SK-N-SH treated with all-trans-retinoic acid at 6 μM for 48 hours (cell line): ENCODE results near the gene GTF2A1.
"Not testable (repeated sequence)": the region's sequence is repeated elsewhere in the genome, so short reads cannot be mapped to it uniquely, and the experiment has no call there.

Experiments used
- ATAC-seq: fragments of 200-7000 bp; cut with Tn5 transposase; 3 replicates; pipeline ENCODE4 v1.9.1; 2020; ENCODE audit warnings: mild to moderate bottlenecking, moderate library complexity
- ARNTL ChIP-seq: fragments of 450-650 bp; formaldehyde crosslinking; IDR thresholded peaks from 2 replicates; pipeline ENCODE4 v1.5.0; 2020; ENCODE audit warnings: low read depth, mild to moderate bottlenecking, moderate library complexity, borderline replicate concordance
- BACH2 ChIP-seq: fragments of 250-450 bp; sonication (Bioruptor Pico); IDR thresholded peaks from 2 replicates; pipeline ENCODE4 v1.9.0; 2021; ENCODE audit warnings: mild to moderate bottlenecking, borderline replicate concordance
- CREB5 ChIP-seq: fragments of 250-450 bp; sonication (Bioruptor Pico); IDR thresholded peaks from 2 replicates; pipeline ENCODE4 v1.5.1; 2020; ENCODE audit warnings: low read depth, mild to moderate bottlenecking, moderate library complexity
- CSDC2 ChIP-seq: fragments of 250-450 bp; sonication (Bioruptor Pico); IDR thresholded peaks from 2 replicates; pipeline ENCODE4 v1.5.0; 2020; ENCODE audit warnings: mild to moderate bottlenecking, moderate library complexity
- CSRNP3 ChIP-seq: fragments of 250-450 bp; sonication (Bioruptor Pico); IDR thresholded peaks from 2 replicates; pipeline ENCODE4 v1.5.1; 2021; ENCODE audit warnings: mild to moderate bottlenecking, moderate library complexity
- ESRRG ChIP-seq: fragments of 250-450 bp; sonication (Bioruptor Pico); IDR thresholded peaks from 2 replicates; pipeline ENCODE4 v1.6.1; 2021; ENCODE audit warnings: mild to moderate bottlenecking
- GLIS3 ChIP-seq: fragments of 250-450 bp; sonication (Bioruptor Pico); IDR thresholded peaks from 2 replicates; pipeline ENCODE4 v1.5.0; 2020; ENCODE audit warnings: mild to moderate bottlenecking, moderate library complexity
- ISL1 ChIP-seq: fragments of 250-450 bp; sonication (Bioruptor Pico); IDR thresholded peaks from 2 replicates; pipeline ENCODE4 v2.1.2; 2022; ENCODE audit warnings: mild to moderate bottlenecking, moderate library complexity
- OSR1 ChIP-seq: fragments of 250-450 bp; sonication (Bioruptor Pico); IDR thresholded peaks from 2 replicates; pipeline ENCODE4 v1.8.0; 2022; ENCODE audit warnings: moderate library complexity, mild to moderate bottlenecking, inconsistent platforms
- PATZ1 ChIP-seq: fragments of 250-450 bp; sonication (Bioruptor Pico); IDR thresholded peaks from 2 replicates; pipeline ENCODE4 v1.8.0; 2020; ENCODE audit warnings: mild to moderate bottlenecking, moderate library complexity, borderline replicate concordance
- POU6F1 ChIP-seq: fragments of 250-450 bp; sonication (Bioruptor Pico); IDR thresholded peaks from 2 replicates; pipeline ENCODE4 v1.8.0; 2021; ENCODE audit warnings: low read depth, mild to moderate bottlenecking, moderate library complexity, borderline replicate concordance
- PPARA ChIP-seq: fragments of 250-450 bp; sonication (Bioruptor Pico); IDR thresholded peaks from 2 replicates; pipeline ENCODE4 v1.5.0; 2020; ENCODE audit warnings: mild to moderate bottlenecking, borderline replicate concordance
- RARB ChIP-seq: fragments of 250-450 bp; sonication (Bioruptor Pico); IDR thresholded peaks from 2 replicates; pipeline ENCODE4 v1.8.0; 2021; ENCODE audit warnings: mild to moderate bottlenecking, moderate library complexity
- SNAI2 ChIP-seq: fragments of 250-450 bp; sonication (Bioruptor Pico); IDR thresholded peaks from 2 replicates; pipeline ENCODE4 v1.5.0; 2020; ENCODE audit warnings: mild to moderate bottlenecking, moderate library complexity
- TCF4 ChIP-seq: fragments of 250-450 bp; sonication (Bioruptor Pico); IDR thresholded peaks from 2 replicates; pipeline ENCODE4 v1.8.0; 2021; ENCODE audit warnings: mild to moderate bottlenecking, moderate library complexity, borderline replicate concordance
- TOX ChIP-seq: fragments of 250-450 bp; sonication (Bioruptor Pico); IDR thresholded peaks from 2 replicates; pipeline ENCODE4 v1.8.0; 2021; ENCODE audit warnings: mild to moderate bottlenecking, moderate library complexity, borderline replicate concordance
- TSHZ2 ChIP-seq: fragments of 250-450 bp; sonication (Bioruptor Pico); IDR thresholded peaks from 2 replicates; pipeline ENCODE4 v1.5.0; 2020; ENCODE audit warnings: mild to moderate bottlenecking, moderate library complexity
- ZC3H10 ChIP-seq: fragments of 250-450 bp; sonication (Bioruptor Pico); IDR thresholded peaks from 2 replicates; pipeline ENCODE4 v1.5.1; 2021; ENCODE audit warnings: mild to moderate bottlenecking, moderate library complexity
- ZFP3 ChIP-seq: fragments of 250-450 bp; sonication (Bioruptor Pico); IDR thresholded peaks from 2 replicates; pipeline ENCODE4 v1.5.0; 2020; ENCODE audit warnings: mild to moderate bottlenecking, moderate library complexity
- ZFP30 ChIP-seq: fragments of 450-650 bp; formaldehyde crosslinking; IDR thresholded peaks from 2 replicates; pipeline ENCODE4 v1.5.0; 2022; ENCODE audit warnings: mild to moderate bottlenecking, moderate library complexity
- ZNF565 ChIP-seq: fragments of 450-650 bp; formaldehyde crosslinking; conservative IDR thresholded peaks from 2 replicates; pipeline ENCODE4 v1.5.0; 2020; ENCODE audit warnings: low read depth, mild to moderate bottlenecking, moderate library complexity
- ZNF8 ChIP-seq: fragments of 450-650 bp; formaldehyde crosslinking; IDR thresholded peaks from 2 replicates; pipeline ENCODE4 v1.5.0; 2020; ENCODE audit warnings: mild to moderate bottlenecking, moderate library complexity

The GTF2A1 gene

GRCh38 chr14:81243499-81243898 is 22.7 kb upstream of the GTF2A1 start:
- TF ChIP-seq GLIS3 (CRISPR knock-in tag), result no peak
- no peak for TF ChIP-seq PPARA (CRISPR knock-in tag)
- no peak for TF ChIP-seq SNAI2 (CRISPR knock-in tag)
- no peak for TF ChIP-seq TSHZ2 (CRISPR knock-in tag)
- no peak for TF ChIP-seq BACH2 (CRISPR knock-in tag)
- no peak for TF ChIP-seq CREB5 (CRISPR knock-in tag)
- TF ChIP-seq CSRNP3 (CRISPR knock-in tag), result no peak
- no peak for TF ChIP-seq TCF4 (CRISPR knock-in tag)
- no peak for TF ChIP-seq ESRRG
- no peak for TF ChIP-seq RARB
- TF ChIP-seq CSDC2 (CRISPR knock-in tag), result no peak
- no peak for TF ChIP-seq ZNF8 (CRISPR knock-in tag)
- TF ChIP-seq OSR1, result no peak
- TF ChIP-seq ZFP30 (CRISPR knock-in tag), result no peak
- TF ChIP-seq ISL1 (CRISPR knock-in tag), result no peak
- TF ChIP-seq TOX (CRISPR knock-in tag), result no peak
- no peak for TF ChIP-seq PATZ1 (CRISPR knock-in tag)
- no peak for TF ChIP-seq ZFP3 (CRISPR knock-in tag)
- no peak for TF ChIP-seq ZC3H10
- ATAC-seq, result no peak

- ATAC-seq, result not testable (repeated sequence)
These were observed 16.1 kb upstream of the GTF2A1 start for GRCh38 chr14:81236849-81237248.

GRCh38 chr14:81236138-81236537 is 15.4 kb upstream of the GTF2A1 start:
- TF ChIP-seq ISL1 (CRISPR knock-in tag) (no peak), PPARA (CRISPR knock-in tag) (no peak), TCF4 (CRISPR knock-in tag) (no peak), CSDC2 (CRISPR knock-in tag) (no peak), PATZ1 (CRISPR knock-in tag) (no peak), ZFP3 (CRISPR knock-in tag) (no peak), CSRNP3 (CRISPR knock-in tag) (no peak), ESRRG (no peak), POU6F1 (no peak), ZC3H10 (no peak), OSR1 (no peak), ZNF565 (no peak), RARB (no peak), ARNTL (CRISPR knock-in tag) (no peak), ZNF8 (CRISPR knock-in tag) (no peak), SNAI2 (CRISPR knock-in tag) (no peak), ZFP30 (CRISPR knock-in tag) (no peak), GLIS3 (CRISPR knock-in tag) (no peak), TOX (CRISPR knock-in tag) (no peak), BACH2 (CRISPR knock-in tag) (no peak)
- ATAC-seq, result no peak
